GM12878 (cell line): ENCODE measurements around the gene TMEM266. TPM values are rescaled to one million over a fixed set of nuclear protein-coding genes. Genes with fewer than 3 reads are reported as not detected.

Experiments used
- ATAC-seq: fragments of 200-7000 bp; cut with Tn5 transposase; 3 replicates; pipeline ENCODE4 v1.9.1; 2020; ENCODE audit warnings: mild to moderate bottlenecking, moderate library complexity
- BruUV-seq: library from RNA; stranded (reverse); fragments of 400-500 nt; replicated peaks from 2 replicates; lab custom pipeline; 2021; lab: Mats Ljungman, UMichigan
- CTCF ChIA-PET: fragments of 300-600 bp; sonication (Branson Sonifier 250); formaldehyde crosslinking; extraction: SDS; loops from one replicate; lab custom pipeline; 2021; ENCODE audit warnings: inconsistent platforms; lab: Yijun Ruan, JAX
- POLR2A ChIA-PET: fragments of 350-600 bp; formaldehyde crosslinking; extraction: SDS; loops from one replicate; lab custom pipeline; 2021; ENCODE audit warnings: inconsistent platforms; lab: Charles Lee
- RAD21 ChIA-PET: fragments of 300-600 bp; sonication (Branson Sonifier 250); formaldehyde crosslinking; loops from one replicate; lab custom pipeline; 2023; ENCODE audit warnings: antibody characterized with exemption; ENCODE audit not compliant: unreplicated experiment; lab: Charles Lee
- SMC1A ChIA-PET: fragments of 300-600 bp; sonication (Branson Sonifier 250); formaldehyde crosslinking; loops from one replicate; lab custom pipeline; 2023; ENCODE audit not compliant: unreplicated experiment, uncharacterized antibody; lab: Charles Lee
- DNase-seq: peaks from one replicate; pipeline ENCODE4 v3.0.0-alpha.2; 2011; ENCODE audit warnings: low read depth, low spot score
- FAIRE-seq: peaks from 3 replicates; lab custom pipeline; 2011; peaks lifted over from hg19 to GRCh38; lab: Jason Lieb, UNC
- H2AFZ ChIP-seq: 2 replicates; pipeline ENCODE4 v1.6.0; 2011; ENCODE audit warnings: low read depth, low read length, control low read depth; ENCODE audit not compliant: control insufficient read depth
- H3K27ac ChIP-seq: 2 replicates; pipeline ENCODE4 v1.5.1; 2011; ENCODE audit warnings: control low read depth; ENCODE audit not compliant: control insufficient read depth, insufficient read depth
- H3K27me3 ChIP-seq, 2 experiments: replicated peaks in 1 of 2; 2 replicates each; pipeline versions ENCODE4 v1.6.0 to v1.6.1; 2011; ENCODE audit warnings: low read length in 1 of 2; ENCODE audit not compliant: control insufficient read depth in 2 of 2, insufficient read depth in 2 of 2
- H3K36me3 ChIP-seq, 2 experiments: 2 replicates each; pipeline ENCODE4 v1.5.1; 2011; ENCODE audit warnings: low read length in 1 of 2; ENCODE audit not compliant: control insufficient read depth in 2 of 2, insufficient read depth in 2 of 2
- H3K4me1 ChIP-seq: 2 replicates; pipeline ENCODE4 v1.6.1; 2011; ENCODE audit warnings: mild to moderate bottlenecking, low read length, moderate library complexity, mixed read lengths; ENCODE audit not compliant: control insufficient read depth, insufficient read depth
- H3K4me2 ChIP-seq: 2 replicates; pipeline ENCODE4 v1.6.0; 2011; ENCODE audit warnings: control low read depth; ENCODE audit not compliant: control insufficient read depth, insufficient read depth
- H3K4me3 ChIP-seq: fragments of 200-600 bp; sonication (generic); 2 replicates; pipeline ENCODE4 v1.5.1; 2016
- H3K79me2 ChIP-seq: 2 replicates; pipeline ENCODE4 v1.6.0; 2011; ENCODE audit warnings: low read length; ENCODE audit not compliant: control insufficient read depth, insufficient read depth
- H3K9ac ChIP-seq: 2 replicates; pipeline ENCODE4 v1.8.0; 2011; ENCODE audit warnings: low read length, control low read depth, mixed read lengths; ENCODE audit not compliant: control insufficient read depth, insufficient read depth
- H3K9me3 ChIP-seq: replicated peaks from 3 replicates; pipeline ENCODE4 v1.5.1; 2011; ENCODE audit warnings: mild to moderate bottlenecking, low read length; ENCODE audit not compliant: control insufficient read depth, insufficient read depth
- H4K20me1 ChIP-seq: 2 replicates; pipeline ENCODE4 v1.6.0; 2011; ENCODE audit not compliant: control insufficient read depth, insufficient read depth
- FOXM1 ChIP-seq: IDR thresholded peaks from 2 replicates; pipeline ENCODE4 v1.6.1; 2012; ENCODE audit warnings: low read depth, mild to moderate bottlenecking, inconsistent platforms, low read length, moderate library complexity
- MTA3 ChIP-seq: IDR thresholded peaks from 2 replicates; pipeline ENCODE4 v1.6.1; 2012; ENCODE audit warnings: low read length, inconsistent platforms, borderline replicate concordance
- NBN ChIP-seq: fragments of 450-650 bp; IDR thresholded peaks from 2 replicates; pipeline ENCODE4 v1.6.1; 2016
- RCOR1 ChIP-seq: conservative IDR thresholded peaks from 2 replicates; pipeline ENCODE4 v1.6.1; 2012; ENCODE audit warnings: low read depth, low read length, improper control_type of control experiment
- WGBS: methylation state at CpG from one replicate; pipeline ENCODE4 v1.1.6; 2016; ENCODE audit warnings: low lambda C conversion rate; ENCODE audit not compliant: insufficient replicate concordance, insufficient coverage; ENCODE audit errors: missing lambda C conversion rate; 5-methylcytosine and 5-hydroxymethylcytosine counted together
- in situ Hi-C: fragments of 300-500 bp; cut with MboI; formaldehyde crosslinking; loops from 9 replicates; pipeline ENCODE4 v1.14.3; 2018; ENCODE audit warnings: mixed read lengths
- intact Hi-C: fragments of 100-400 bp; cut with micrococcal nuclease; formaldehyde crosslinking; loops from one replicate; pipeline ENCODE4 v1.14.2; 2022; ENCODE audit not compliant: unreplicated experiment
- polyA plus RNA-seq, 11 experiments: library from polyadenylated mRNA; depleted of rRNA in 4 of 11; unstranded in 6 of 11; stranded (reverse) in 5 of 11; fragments of >200 nt; fragmentation: Nextera tagmentation in 4 of 11; fragmentation: Illumina TruSeq in 1 of 11; extraction: Ambion mirVana in 4 of 11; extraction: Trizol in 1 of 11; gene quantifications; 1 replicate in 1 of 11; 2 replicates in 10 of 11; pipeline versions ENCODE4 v1.2.1 to v1.2.3, GENCODE V29; 2011 to 2016; ENCODE audit warnings: inconsistent platforms in 2 of 11, missing spikeins in 2 of 11, low read depth in 1 of 11
- total RNA-seq, 4 experiments: library from RNA; depleted of rRNA in 3 of 4; stranded (reverse); fragments of >200 nt in 3 of 4; fragmentation: Illumina TruSeq in 1 of 4; extraction: Trizol in 1 of 4; gene quantifications; 2 replicates each; pipeline versions ENCODE4 v1.2.1 to v1.2.3, GENCODE V29; 2013 to 2021
- TF ChIP-seq, protein P1 (sequence below): IDR thresholded peaks from 2 replicates; pipeline ENCODE4 v1.6.1; 2012; ENCODE audit warnings: low read depth, low read length, improper control_type of control experiment

The TMEM266 gene
- total and polyA plus RNA-seq, 10 of the 15 experiments (the other 5 are each of a cell fraction or from before 2014, with no cell fraction given), result 0.11 to 0.70 (median 0.39) TPM

- POLR2A ChIA-PET, result interaction anchor here (1.1 to 3.3 kb wide), 2 partner anchors 79 to 235 kb away, joined by 3 to 23 read pairs; partner anchors contain the start of genes FBXO22 and TMEM266
- SMC1A ChIA-PET, result interaction anchor here (0.7 to 8.2 kb wide), 14 partner anchors 11 to 328 kb away, joined by 3 to 217 read pairs (median 4); partner anchors contain the start of gene TMEM266
- 40% methylated on average over 5 of the region's 5 CpGs for WGBS
- Histone ChIP-seq H4K20me1 (no peaks in the 10 kb centered on the region), H3K9me3 (no peaks in the 10 kb centered on the region), H3K4me1 (no peaks in the 10 kb centered on the region), H3K79me2 (no peaks in the 10 kb centered on the region), H3K9ac (no peak overlapping the region), H3K4me2 (no peak overlapping the region), H3K4me3 (no peak overlapping the region), H2AFZ (no peak overlapping the region), H3K36me3 (no peaks in the 10 kb centered on the region), H3K27ac (no peak overlapping the region), H3K27me3 (no peaks in the 10 kb centered on the region; a peak in 1 of 4 replicates)
- intact Hi-C loops, result loop anchor here (2.0 kb wide), 1 partner anchor 328 kb away; no protein-coding TSS in a partner anchor
- BruUV-seq, result no TSS peak
- ATAC-seq, result no peak
- RAD21 ChIA-PET, result interaction anchor here (0.8 to 9.6 kb wide), 13 partner anchors 11 to 334 kb away, joined by 3 to 214 read pairs (median 5); partner anchors contain the start of gene TMEM266
- in situ Hi-C loops, result loop anchor here (10.0 kb wide), 1 partner anchor 414 kb away; a partner anchor contains a TSS
- DNase-seq, result no peak
- no peak for FAIRE-seq
- TF ChIP-seq MTA3, result no peak
- no peak for TF ChIP-seq FOXM1
- TF ChIP-seq, protein P1, sequence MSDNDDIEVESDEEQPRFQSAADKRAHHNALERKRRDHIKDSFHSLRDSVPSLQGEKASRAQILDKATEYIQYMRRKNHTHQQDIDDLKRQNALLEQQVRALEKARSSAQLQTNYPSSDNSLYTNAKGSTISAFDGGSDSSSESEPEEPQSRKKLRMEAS, result no peak
- no peak for TF ChIP-seq RCOR1
- no peak for TF ChIP-seq NBN
- CTCF ChIA-PET, result interaction anchor here (0.6 to 13.1 kb wide), 35 partner anchors 10 to 484 kb away, joined by 3 to 347 read pairs (median 5); partner anchors contain the start of genes TMEM266 and UBE2Q2
Observed at GRCh38 chr15:76138436-76138835, 78.7 kb downstream of the TMEM266 start.
